ENCODE measurements around the gene ATXN3L. TPM values are rescaled to one million over a fixed set of nuclear protein-coding genes. Genes with fewer than 3 reads are reported as not detected.

ATXN3L gene
- polyA plus RNA-seq, 1 donor from 2014 or later: not detected

- Histone ChIP-seq H3F3A (ENCODE audit: insufficient read depth, low read length, poor library complexity, severe bottlenecking) (no peaks in the 10 kb centered on the region), H4K20me1 (ENCODE audit: insufficient read depth) (no peaks in the 10 kb centered on the region), H2AFZ (ENCODE audit: low read depth, low read length) (no peak overlapping the region), H3K4me2 (ENCODE audit: low read length) (no peak overlapping the region), H3K36me3 (ENCODE audit: insufficient read depth, low read length) (no peaks in the 10 kb centered on the region), H3K9me3 (ENCODE audit: low read length) (no peaks in the 10 kb centered on the region), H3K9me2 (ENCODE audit: insufficient read depth, low read length) (no peaks in the 10 kb centered on the region), H3K27ac (ENCODE audit: low read length) (no peak overlapping the region), H3K79me2 (replicated peaks; ENCODE audit: insufficient read depth, low read length) (no peaks in the 10 kb centered on the region), H3K9ac (ENCODE audit: low read length) (no peak overlapping the region), H3K4me3 (ENCODE audit: low read length) (no peak overlapping the region), H3K27me3 (ENCODE audit: insufficient read depth, low read depth, low read length) (no peaks in the 10 kb centered on the region)
- TF ChIP-seq MXI1 (conservative IDR thresholded peaks at IDR 0.05; ENCODE audit: poor library complexity, severe bottlenecking) (no peak), SMC3 (conservative IDR thresholded peaks at IDR 0.05; ENCODE audit: poor library complexity) (no peak), CTCF (IDR thresholded peaks at IDR 0.05; ENCODE audit: poor library complexity, severe bottlenecking) (no peak), TAF1 (IDR thresholded peaks at IDR 0.05; ENCODE audit: low read depth) (no peak), REST (IDR thresholded peaks at IDR 0.05; ENCODE audit: borderline replicate concordance) (no peak), POLR2AphosphoS5 (IDR thresholded peaks at IDR 0.05) (no peak)
These were observed 42.3 kb downstream of the ATXN3L start for GRCh38 chrX:13277539-13277938.

GRCh38 chrX:13276991-13277390 is 42.9 kb downstream of the ATXN3L start:
- Histone ChIP-seq H4K20me1 (ENCODE audit: insufficient read depth) (no peaks in the 10 kb centered on the region), H3K79me2 (replicated peaks; ENCODE audit: insufficient read depth, low read length) (no peaks in the 10 kb centered on the region), H2AFZ (ENCODE audit: low read depth, low read length) (no peak overlapping the region), H3K36me3 (ENCODE audit: insufficient read depth, low read length) (no peaks in the 10 kb centered on the region), H3K4me2 (ENCODE audit: low read length) (no peak overlapping the region), H3K9me2 (ENCODE audit: insufficient read depth, low read length) (no peaks in the 10 kb centered on the region), H3F3A (ENCODE audit: insufficient read depth, low read length, poor library complexity, severe bottlenecking) (no peaks in the 10 kb centered on the region), H3K9ac (ENCODE audit: low read length) (no peak overlapping the region), H3K9me3 (ENCODE audit: low read length) (no peaks in the 10 kb centered on the region), H3K27me3 (ENCODE audit: insufficient read depth, low read depth, low read length) (no peaks in the 10 kb centered on the region), H3K4me3 (ENCODE audit: low read length) (no peak overlapping the region), H3K27ac (ENCODE audit: low read length) (no peak overlapping the region)
- TF ChIP-seq REST (IDR thresholded peaks at IDR 0.05; ENCODE audit: borderline replicate concordance): no peak
- no peak for TF ChIP-seq RAD21 (conservative IDR thresholded peaks at IDR 0.05)
- no peak for TF ChIP-seq EZH2 (IDR thresholded peaks at IDR 0.05; ENCODE audit: borderline replicate concordance, insufficient read depth, low read length, poor library complexity, severe bottlenecking)
- TF ChIP-seq CTCF (IDR thresholded peaks at IDR 0.05; ENCODE audit: poor library complexity, severe bottlenecking): no peak
- TF ChIP-seq TAF1 (IDR thresholded peaks at IDR 0.05; ENCODE audit: low read depth): no peak
- TF ChIP-seq EP300 (conservative IDR thresholded peaks at IDR 0.05; ENCODE audit: poor library complexity, severe bottlenecking): no peak
- TF ChIP-seq POLR2AphosphoS5 (IDR thresholded peaks at IDR 0.05): no peak
- no peak for TF ChIP-seq SMC3 (conservative IDR thresholded peaks at IDR 0.05; ENCODE audit: poor library complexity)
- TF ChIP-seq MXI1 (conservative IDR thresholded peaks at IDR 0.05; ENCODE audit: poor library complexity, severe bottlenecking): no peak

Data from neural cell (in vitro differentiated cells).